GM19455 (cell line): ENCODE results near the gene PDSS2.
"Not testable (repeated sequence)": the region's sequence is repeated elsewhere in the genome, so short reads cannot be mapped to it uniquely, and the experiment has no call there.

Experiments
- ATAC-seq: cut with Tn5 transposase; IDR thresholded peaks from one replicate; pipeline ENCODE4 v1.9.1; 2021; ENCODE audit not compliant: unreplicated experiment

PDSS2 gene

GRCh38 chr6:107475826-107476225 lies 16.5 kb upstream of the PDSS2 start:
- ATAC-seq, result not testable (repeated sequence)

- not testable (repeated sequence) for ATAC-seq
Observed at GRCh38 chr6:107475360-107475759, 16.0 kb upstream of the PDSS2 start.

- no peak for ATAC-seq
Observed at GRCh38 chr6:107473660-107474059, 14.3 kb upstream of the PDSS2 start.

DNA sequence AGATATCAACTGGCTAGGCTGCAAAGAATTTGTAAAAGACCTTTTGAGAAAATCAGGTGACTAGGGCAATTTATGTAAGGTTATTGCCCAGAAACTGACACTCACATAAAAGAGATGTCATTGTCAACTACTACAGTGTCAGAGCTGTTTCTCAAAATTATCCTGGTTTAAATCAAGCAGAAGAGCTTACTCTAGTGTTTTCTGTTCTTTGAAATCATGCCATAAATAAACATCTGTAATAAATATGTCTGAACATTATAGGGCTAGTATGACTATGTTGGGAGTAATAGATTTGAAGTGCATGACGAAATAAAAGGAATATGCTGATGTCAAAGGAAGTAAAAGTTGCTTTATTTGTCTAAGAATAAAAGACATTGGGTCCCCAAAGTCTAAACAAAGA lies 11.0 kb upstream of the PDSS2 start:
- no peak for ATAC-seq

- no peak for ATAC-seq
Observed at GRCh38 chr6:107466062-107466461, 6.7 kb upstream of the PDSS2 start.

GRCh38 chr6:107460083-107460631 lies 793 bp upstream of the PDSS2 start:
- ATAC-seq, result no peak

DNA sequence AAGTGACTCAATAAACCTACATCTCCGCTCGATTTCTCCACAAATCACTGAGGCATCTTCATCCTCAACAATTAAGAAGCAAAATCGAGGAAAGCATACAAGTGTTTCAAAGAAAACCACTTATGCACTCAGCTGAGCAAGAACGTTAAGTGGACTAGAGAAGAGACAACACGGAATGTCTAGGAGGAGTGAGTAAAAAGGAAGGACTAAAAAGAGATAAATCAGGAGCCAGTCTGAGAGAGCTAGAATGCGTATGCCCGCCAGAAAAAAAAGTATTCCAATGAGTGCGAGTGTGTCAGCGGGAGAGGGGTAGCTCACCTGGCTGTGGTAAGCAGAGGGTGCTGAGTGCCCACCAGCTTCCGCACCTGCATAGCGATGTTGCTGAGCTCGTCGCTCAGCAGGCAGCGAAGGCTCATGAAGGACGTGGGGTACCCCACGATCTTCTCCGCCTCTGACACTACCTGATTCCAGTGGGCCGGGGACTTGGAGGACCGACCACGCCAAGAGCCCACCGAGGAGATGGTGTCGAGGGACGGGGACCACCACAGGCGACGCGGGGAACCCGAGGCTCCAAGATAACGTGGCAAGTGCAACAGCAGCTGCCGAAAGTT lies 587 bp downstream of the PDSS2 start:
- peak; percentile 34 for ATAC-seq

- no peak for ATAC-seq
Observed at GRCh38 chr6:107448776-107449175, 10.6 kb downstream of the PDSS2 start.

- ATAC-seq, result no peak
Observed at GRCh38 chr6:107447663-107448216, 11.6 kb downstream of the PDSS2 start.

DNA sequence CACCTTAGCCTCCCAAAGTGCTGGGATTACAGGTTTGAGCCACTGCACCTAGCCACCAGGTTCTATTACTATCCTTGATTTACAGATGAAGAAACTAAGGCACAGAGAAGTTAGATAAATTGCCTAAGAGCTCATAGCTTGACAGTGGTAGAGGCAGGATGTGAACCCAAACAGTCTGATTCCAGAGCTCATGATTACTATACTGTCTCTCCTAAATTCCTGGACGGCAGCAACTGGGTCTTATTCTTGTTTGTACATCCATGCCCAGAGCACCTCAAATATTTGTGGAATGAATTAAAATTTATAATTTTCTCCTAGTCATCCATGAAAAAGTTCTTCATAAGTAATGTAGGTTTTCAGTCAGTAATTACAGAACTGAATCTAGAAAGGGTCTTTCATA lies 15.1 kb downstream of the PDSS2 start:
- ATAC-seq, result no peak

- no peak for ATAC-seq
Observed at GRCh38 chr6:107443608-107444267, 15.6 kb downstream of the PDSS2 start.

DNA sequence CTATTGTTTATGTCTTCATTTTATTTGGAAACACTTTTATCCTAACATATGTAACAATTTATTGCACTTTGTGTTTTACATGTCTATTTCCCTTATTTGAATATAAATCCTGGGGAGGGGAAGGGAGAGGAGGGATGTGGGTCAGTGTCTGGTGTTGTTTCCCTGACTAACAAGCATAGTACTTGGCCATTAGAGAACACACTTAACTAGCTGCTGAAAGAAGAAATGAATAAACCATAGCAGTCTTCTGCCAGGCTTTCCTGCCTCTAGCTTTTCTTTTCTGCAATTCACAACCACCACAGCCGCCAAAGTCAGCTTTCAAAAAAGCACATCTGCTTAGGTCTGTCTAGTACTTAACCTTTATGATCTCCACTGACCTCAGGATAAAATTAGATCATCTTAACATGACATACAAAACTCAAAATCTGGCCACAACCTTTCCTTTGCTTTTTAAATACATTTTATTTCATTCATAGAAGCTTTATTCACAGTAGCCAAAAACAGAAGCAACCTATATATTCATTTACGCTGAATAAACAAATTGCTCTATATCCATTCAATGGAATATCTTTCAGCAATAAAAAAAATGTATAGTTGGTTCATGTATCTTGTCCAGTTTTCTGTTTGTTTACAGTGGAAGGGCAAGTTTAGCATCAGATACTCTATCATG lies 16.3 kb downstream of the PDSS2 start:
- no peak for ATAC-seq

DNA sequence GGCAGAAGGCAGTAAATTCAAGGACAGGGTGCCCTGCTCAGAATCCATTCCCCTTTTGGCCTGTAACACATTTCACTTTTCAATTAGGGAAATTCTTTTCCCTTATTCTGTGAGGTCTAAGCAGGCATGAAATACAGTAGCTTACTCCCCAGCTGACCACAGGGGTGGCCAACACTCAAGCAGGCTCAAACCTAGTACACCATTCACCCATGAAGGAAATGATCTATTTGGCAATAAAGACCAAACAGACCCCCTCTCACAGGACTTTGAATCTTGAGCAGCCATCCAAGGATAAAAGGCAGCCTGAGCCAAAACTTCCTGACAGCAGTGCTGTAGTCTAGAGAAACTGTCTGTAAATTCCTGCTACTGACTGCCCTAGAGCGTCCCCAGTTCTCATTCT lies 17.7 kb downstream of the PDSS2 start:
- no peak for ATAC-seq

DNA sequence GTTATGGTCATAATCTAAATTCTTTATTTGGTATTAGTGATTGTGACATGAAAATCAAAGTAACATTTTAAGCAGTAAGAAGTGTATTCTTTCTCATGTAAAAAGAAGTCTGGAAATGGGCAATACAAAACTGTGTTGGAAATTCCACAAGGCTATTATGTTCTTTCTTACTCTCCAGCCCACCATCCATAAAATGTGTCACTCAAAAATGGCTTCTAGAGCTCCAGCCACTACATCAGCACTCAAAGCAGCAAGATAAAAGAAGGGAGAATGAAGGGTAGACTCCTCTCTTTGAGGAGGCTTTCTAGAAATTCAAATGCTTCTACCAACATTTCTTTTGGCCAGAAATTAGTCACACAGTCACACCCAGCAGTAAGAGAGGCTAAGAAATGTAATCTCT lies 18.4 kb downstream of the PDSS2 start:
- no peak for ATAC-seq

DNA sequence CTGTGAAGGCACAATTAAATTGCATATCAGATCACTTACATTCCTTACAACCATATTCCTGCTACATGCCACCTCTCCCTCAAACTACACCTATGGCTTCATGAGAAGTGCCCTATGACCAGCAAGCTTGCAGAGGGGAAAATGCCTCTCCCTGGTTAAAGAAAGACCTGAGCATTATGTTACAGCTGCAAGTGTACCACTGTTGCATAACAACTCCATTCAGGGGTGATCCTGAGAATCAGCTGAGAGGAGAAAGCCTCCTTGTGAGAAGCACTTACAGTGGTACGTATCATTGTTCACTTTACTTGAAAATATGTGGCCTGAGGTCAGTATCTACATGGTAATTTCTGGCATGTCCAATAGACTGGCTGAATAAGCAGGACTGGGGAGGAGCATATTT lies 20.0 kb downstream of the PDSS2 start:
- ATAC-seq, result no peak

- ATAC-seq, result no peak
Observed at GRCh38 chr6:107437691-107438090, 21.7 kb downstream of the PDSS2 start.

- no peak for ATAC-seq
Observed at GRCh38 chr6:107436881-107437280, 22.5 kb downstream of the PDSS2 start.

DNA sequence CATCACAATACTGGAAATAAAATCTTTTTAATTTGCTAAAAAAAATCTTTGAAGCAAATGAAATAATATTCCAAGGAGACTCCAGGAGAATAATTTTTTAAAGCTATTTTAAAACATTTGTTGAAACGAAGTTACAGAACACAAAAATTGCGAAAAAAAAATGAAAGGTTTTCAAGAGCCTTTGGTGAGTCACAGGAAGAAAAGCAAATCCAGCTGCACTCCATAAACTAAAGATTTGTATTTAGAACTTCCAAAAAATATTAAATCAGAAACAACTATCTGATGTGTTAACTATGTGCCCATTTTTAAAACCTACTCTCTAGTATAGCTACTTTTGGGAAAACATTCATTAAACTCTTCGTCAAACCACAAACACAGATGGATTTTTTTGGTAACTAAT lies 23.6 kb downstream of the PDSS2 start:
- ATAC-seq, result no peak

DNA sequence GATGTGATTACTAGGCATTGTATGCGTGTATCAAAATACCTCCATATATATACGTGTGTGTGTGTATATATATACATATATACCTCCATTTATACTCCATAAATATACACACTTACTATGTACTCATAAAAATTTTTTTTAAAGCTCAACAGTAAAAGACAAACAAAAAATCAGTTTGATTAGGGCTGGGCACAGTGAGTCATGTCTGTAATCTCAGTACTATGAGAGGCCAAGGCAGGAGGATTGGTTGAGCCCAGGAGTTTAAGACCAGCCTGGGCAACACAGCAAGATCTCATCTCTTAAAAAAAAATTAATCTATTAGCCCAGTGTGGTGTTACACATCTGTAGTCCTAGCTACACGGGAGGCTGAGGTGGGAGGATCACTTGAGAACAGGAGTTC lies 24.6 kb downstream of the PDSS2 start:
- ATAC-seq, result no peak

DNA sequence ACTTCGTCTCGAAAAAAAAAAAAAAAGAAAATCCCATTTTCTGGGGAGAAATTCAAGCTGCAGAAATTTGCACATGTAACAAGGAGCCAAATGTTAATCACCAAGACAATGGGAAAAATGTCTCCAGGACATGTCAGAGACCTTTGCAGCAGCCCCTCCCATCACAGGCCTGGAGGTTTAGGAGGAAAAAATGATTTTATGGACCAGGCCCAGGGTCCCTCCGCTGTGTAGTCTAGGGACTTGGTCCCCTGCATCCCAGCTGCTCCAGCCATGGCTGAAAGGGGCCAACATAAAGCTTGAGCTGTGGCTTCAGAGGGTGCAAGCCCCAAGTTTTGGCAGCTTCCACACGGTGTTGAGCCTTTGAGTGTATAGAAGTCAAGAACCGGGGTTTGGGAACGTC lies 33.4 kb downstream of the PDSS2 start:
- not testable (repeated sequence) for ATAC-seq

GRCh38 chr6:107423474-107423990 lies 35.8 kb downstream of the PDSS2 start:
- ATAC-seq, result no peak
